ENCODE results near the gene AP1S1.
"Not testable (repeated sequence)": the region's sequence is repeated elsewhere in the genome, so short reads cannot be mapped to it uniquely, and the experiment has no call there.

Gene AP1S1
- total RNA-seq = 3.5 to 4.5 (median 4.5) reads per million in 3 donors

DNA sequence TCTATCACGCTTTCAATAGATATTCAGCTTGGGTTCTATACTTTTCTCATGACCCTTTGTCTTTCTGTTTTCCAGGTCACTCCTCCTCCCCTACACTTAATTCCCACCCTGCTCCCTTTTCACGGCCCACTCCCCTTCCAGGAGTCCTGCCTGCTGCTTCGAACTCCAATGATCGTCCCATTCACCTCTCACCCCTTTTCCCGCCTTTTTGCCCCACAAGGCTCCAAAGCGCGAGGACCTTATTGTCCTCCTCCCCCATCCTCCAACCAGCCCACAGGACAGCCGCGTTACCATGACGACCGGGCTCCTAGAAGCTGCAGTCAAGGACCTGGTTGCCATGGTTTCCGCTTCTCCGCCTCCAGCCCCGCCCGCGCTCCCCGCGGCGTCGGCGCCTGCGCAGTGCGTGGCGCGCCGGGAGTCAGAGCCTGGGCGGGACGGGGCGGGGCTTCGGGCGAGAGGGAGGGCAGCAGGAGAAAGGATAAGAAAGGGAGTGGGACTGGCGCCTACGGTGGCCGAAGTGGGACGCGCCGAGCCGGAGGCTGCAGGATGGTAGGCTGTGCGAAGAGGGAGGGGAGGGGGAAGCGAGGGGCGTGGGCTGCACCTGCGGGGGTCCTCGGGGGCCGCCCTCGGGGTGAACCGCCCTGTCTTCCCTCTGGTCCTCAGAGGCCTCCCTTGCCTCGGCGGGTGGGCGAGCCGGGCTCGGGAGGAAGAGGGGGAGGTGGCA, at the start of gene AP1S1:
AP1S1 (plus strand) TSS at position 508 of the 724 bp plus-strand sequence; CDS start at position 547, 39 bp downstream.
- no peaks in the 10 kb centered on the region for H3K9me3 ChIP-seq (ENCODE audit: control insufficient read depth, low read length)
- H3K27me3 ChIP-seq (replicated peaks; ENCODE audit: control insufficient read depth, insufficient read depth, low read length, poor library complexity, severe bottlenecking) = no peaks in the 10 kb centered on the region
- DNase-seq = peak; percentile 81 to 89 (median 86)
- H3K36me3 ChIP-seq (ENCODE audit: control insufficient read depth, insufficient read depth, low read length) = peaks cover 7% of the 10 kb centered on the region
- peaks cover 18% of the 10 kb centered on the region for H3K4me1 ChIP-seq (ENCODE audit: control insufficient read depth, insufficient read depth, low read length, poor library complexity, severe bottlenecking)
- peak within 1 kb of the TSS; percentile 3 for H3K27ac ChIP-seq (ENCODE audit: insufficient read depth, low read length, poor library complexity, severe bottlenecking)
- H3K4me3 ChIP-seq (ENCODE audit: insufficient read depth, low read depth, low read length, poor library complexity, severe bottlenecking) = peak within 1 kb of the TSS; percentile 61

DNA sequence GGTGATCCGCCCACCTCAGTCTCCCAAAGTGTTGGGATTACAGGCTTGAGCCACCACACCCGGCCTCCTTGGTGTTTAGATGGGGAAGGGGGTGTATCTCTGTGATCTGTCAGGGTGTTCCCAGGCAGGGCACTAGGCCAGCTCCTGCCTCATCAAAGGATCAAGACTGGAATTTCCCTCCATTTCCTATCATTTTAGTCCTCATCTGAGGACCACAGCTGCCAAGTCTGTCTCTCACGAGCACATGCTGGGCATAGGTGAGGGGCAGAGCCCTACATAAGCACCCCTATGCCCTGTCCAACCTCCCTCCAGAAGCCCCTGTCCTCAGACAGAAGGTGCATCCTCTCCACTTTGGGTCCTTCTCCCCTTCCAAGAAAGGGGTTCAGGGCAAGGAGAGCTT, 49.5 kb upstream of the AP1S1 start:
- DNase-seq = no peak
- Histone ChIP-seq H3K4me3 (ENCODE audit: insufficient read depth, low read depth, low read length, poor library complexity, severe bottlenecking) (no peak overlapping the region), H3K27ac (ENCODE audit: insufficient read depth, low read length, poor library complexity, severe bottlenecking) (no peak overlapping the region), H3K9me3 (ENCODE audit: control insufficient read depth, low read length) (no peaks in the 10 kb centered on the region), H3K36me3 (ENCODE audit: control insufficient read depth, insufficient read depth, low read length) (no peaks in the 10 kb centered on the region), H3K27me3 (replicated peaks; ENCODE audit: control insufficient read depth, insufficient read depth, low read length, poor library complexity, severe bottlenecking) (no peaks in the 10 kb centered on the region), H3K4me1 (ENCODE audit: control insufficient read depth, insufficient read depth, low read length, poor library complexity, severe bottlenecking) (no peaks in the 10 kb centered on the region)

GRCh38 chr7:101105248-101105647, 49.0 kb upstream of the AP1S1 start:
- not testable (repeated sequence) for H3K27ac ChIP-seq (ENCODE audit: insufficient read depth, low read length, poor library complexity, severe bottlenecking); H3K27me3 ChIP-seq (replicated peaks; ENCODE audit: control insufficient read depth, insufficient read depth, low read length, poor library complexity, severe bottlenecking); H3K9me3 ChIP-seq (ENCODE audit: control insufficient read depth, low read length); H3K4me3 ChIP-seq (ENCODE audit: insufficient read depth, low read depth, low read length, poor library complexity, severe bottlenecking); H3K4me1 ChIP-seq (ENCODE audit: control insufficient read depth, insufficient read depth, low read length, poor library complexity, severe bottlenecking); DNase-seq; H3K36me3 ChIP-seq (ENCODE audit: control insufficient read depth, insufficient read depth, low read length)

DNA sequence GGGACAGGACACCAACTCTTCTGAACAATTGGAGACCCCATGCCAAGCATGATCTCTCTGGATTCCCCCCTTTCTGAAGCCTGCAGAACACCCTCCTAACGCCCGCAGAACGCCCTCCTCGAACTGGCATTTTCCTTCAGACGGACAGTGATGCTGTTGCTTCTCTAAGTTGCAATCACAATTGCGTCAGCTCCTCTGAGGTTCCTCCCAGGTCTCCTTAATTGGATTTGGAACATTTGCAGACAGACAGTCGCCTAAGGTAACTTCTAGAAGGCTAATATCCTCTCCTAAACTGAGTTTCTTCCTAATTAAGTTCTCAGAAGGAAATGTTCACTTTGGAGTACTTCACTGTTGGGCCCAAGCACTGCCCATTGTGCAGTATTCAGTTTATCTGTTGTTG, 47.9 kb upstream of the AP1S1 start:
- Histone ChIP-seq H3K36me3 (ENCODE audit: control insufficient read depth, insufficient read depth, low read length) (no peaks in the 10 kb centered on the region), H3K4me3 (ENCODE audit: insufficient read depth, low read depth, low read length, poor library complexity, severe bottlenecking) (no peak overlapping the region), H3K27me3 (replicated peaks; ENCODE audit: control insufficient read depth, insufficient read depth, low read length, poor library complexity, severe bottlenecking) (no peaks in the 10 kb centered on the region), H3K4me1 (ENCODE audit: control insufficient read depth, insufficient read depth, low read length, poor library complexity, severe bottlenecking) (no peaks in the 10 kb centered on the region), H3K9me3 (ENCODE audit: control insufficient read depth, low read length) (no peaks in the 10 kb centered on the region), H3K27ac (ENCODE audit: insufficient read depth, low read length, poor library complexity, severe bottlenecking) (no peak overlapping the region)
- no peak for DNase-seq

- H3K27ac ChIP-seq (ENCODE audit: insufficient read depth, low read length, poor library complexity, severe bottlenecking) = no peak overlapping the region
- no peaks in the 10 kb centered on the region for H3K36me3 ChIP-seq (ENCODE audit: control insufficient read depth, insufficient read depth, low read length)
- H3K9me3 ChIP-seq (ENCODE audit: control insufficient read depth, low read length) = no peaks in the 10 kb centered on the region
- DNase-seq = no peak
- no peaks in the 10 kb centered on the region for H3K27me3 ChIP-seq (replicated peaks; ENCODE audit: control insufficient read depth, insufficient read depth, low read length, poor library complexity, severe bottlenecking)
- no peaks in the 10 kb centered on the region for H3K4me1 ChIP-seq (ENCODE audit: control insufficient read depth, insufficient read depth, low read length, poor library complexity, severe bottlenecking)
- no peak overlapping the region for H3K4me3 ChIP-seq (ENCODE audit: insufficient read depth, low read depth, low read length, poor library complexity, severe bottlenecking)
These were observed 45.9 kb upstream of the AP1S1 start for GRCh38 chr7:101108330-101108857.

DNA sequence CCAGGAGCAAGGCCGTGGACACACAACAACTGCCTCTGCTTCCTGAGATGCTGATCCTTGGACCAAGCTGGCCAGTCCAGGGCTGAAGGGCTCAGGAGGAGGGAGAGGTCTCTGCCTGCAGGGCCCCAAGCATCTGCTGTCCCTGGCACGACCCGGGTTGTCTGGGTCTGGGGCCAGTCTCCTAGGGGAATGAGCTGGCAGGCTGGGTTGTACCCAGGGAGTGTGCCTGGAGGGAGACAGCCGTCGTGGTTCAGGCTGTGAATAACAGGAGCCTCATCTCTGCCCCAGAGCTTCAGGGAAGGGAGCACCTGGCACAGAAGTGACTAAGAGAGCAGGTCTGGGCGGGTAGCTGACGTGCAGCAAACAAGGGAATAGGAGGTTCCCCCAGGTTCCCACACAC, 45.3 kb upstream of the AP1S1 start:
- Histone ChIP-seq H3K9me3 (ENCODE audit: control insufficient read depth, low read length) (no peaks in the 10 kb centered on the region), H3K4me3 (ENCODE audit: insufficient read depth, low read depth, low read length, poor library complexity, severe bottlenecking) (no peak overlapping the region), H3K36me3 (ENCODE audit: control insufficient read depth, insufficient read depth, low read length) (no peaks in the 10 kb centered on the region), H3K27ac (ENCODE audit: insufficient read depth, low read length, poor library complexity, severe bottlenecking) (no peak overlapping the region), H3K4me1 (ENCODE audit: control insufficient read depth, insufficient read depth, low read length, poor library complexity, severe bottlenecking) (no peaks in the 10 kb centered on the region), H3K27me3 (replicated peaks; ENCODE audit: control insufficient read depth, insufficient read depth, low read length, poor library complexity, severe bottlenecking) (no peaks in the 10 kb centered on the region)
- DNase-seq = no peak

DNA sequence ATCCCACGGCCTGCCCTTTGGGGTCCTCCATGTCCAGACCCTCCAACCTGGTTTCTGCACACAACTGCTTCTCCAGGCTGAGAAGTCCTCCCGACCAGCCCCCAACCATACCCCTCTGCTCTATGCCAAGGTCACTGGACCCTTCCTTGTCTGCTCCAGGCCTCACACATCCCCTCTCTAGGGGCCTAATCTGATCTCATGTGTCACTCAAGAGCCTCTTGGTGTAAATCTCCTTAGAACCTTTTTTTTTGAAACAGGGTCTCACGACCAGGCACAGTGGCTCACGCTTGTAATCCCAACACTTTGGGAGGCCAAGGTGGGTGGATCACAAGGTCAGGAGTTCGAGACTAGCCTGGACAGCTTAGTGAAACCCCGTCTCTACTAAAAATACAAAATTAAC, 44.9 kb upstream of the AP1S1 start:
- no peaks in the 10 kb centered on the region for H3K9me3 ChIP-seq (ENCODE audit: control insufficient read depth, low read length)
- no peak overlapping the region for H3K4me3 ChIP-seq (ENCODE audit: insufficient read depth, low read depth, low read length, poor library complexity, severe bottlenecking)
- no peaks in the 10 kb centered on the region for H3K27me3 ChIP-seq (replicated peaks; ENCODE audit: control insufficient read depth, insufficient read depth, low read length, poor library complexity, severe bottlenecking)
- DNase-seq = no peak
- H3K27ac ChIP-seq (ENCODE audit: insufficient read depth, low read length, poor library complexity, severe bottlenecking) = no peak overlapping the region
- no peaks in the 10 kb centered on the region for H3K36me3 ChIP-seq (ENCODE audit: control insufficient read depth, insufficient read depth, low read length)
- H3K4me1 ChIP-seq (ENCODE audit: control insufficient read depth, insufficient read depth, low read length, poor library complexity, severe bottlenecking) = no peaks in the 10 kb centered on the region

DNA sequence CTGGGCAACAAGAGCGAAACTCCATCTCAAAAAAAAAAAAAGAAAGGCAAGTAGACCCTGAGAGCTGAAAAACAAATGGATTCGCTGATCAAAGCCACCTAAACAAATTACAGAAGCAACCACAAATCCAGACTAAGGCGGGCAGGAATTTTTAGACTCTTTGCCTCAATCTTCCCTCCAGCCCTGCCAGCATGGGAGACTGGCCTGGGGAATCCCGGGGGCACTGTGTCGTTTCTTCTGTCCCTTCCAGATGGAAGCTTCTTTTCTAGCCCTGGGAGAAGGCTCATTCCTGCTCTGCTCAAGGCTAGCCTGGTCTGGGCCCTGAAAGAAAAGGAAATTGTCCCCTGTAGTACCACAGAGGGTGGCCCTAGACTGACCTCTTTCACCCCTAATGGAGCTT, 43.0 kb upstream of the AP1S1 start:
- DNase-seq = no peak
- Histone ChIP-seq H3K9me3 (ENCODE audit: control insufficient read depth, low read length) (no peaks in the 10 kb centered on the region), H3K27ac (ENCODE audit: insufficient read depth, low read length, poor library complexity, severe bottlenecking) (no peak overlapping the region), H3K4me3 (ENCODE audit: insufficient read depth, low read depth, low read length, poor library complexity, severe bottlenecking) (no peak overlapping the region), H3K27me3 (replicated peaks; ENCODE audit: control insufficient read depth, insufficient read depth, low read length, poor library complexity, severe bottlenecking) (no peaks in the 10 kb centered on the region), H3K36me3 (ENCODE audit: control insufficient read depth, insufficient read depth, low read length) (no peaks in the 10 kb centered on the region), H3K4me1 (ENCODE audit: control insufficient read depth, insufficient read depth, low read length, poor library complexity, severe bottlenecking) (no peaks in the 10 kb centered on the region)

DNA sequence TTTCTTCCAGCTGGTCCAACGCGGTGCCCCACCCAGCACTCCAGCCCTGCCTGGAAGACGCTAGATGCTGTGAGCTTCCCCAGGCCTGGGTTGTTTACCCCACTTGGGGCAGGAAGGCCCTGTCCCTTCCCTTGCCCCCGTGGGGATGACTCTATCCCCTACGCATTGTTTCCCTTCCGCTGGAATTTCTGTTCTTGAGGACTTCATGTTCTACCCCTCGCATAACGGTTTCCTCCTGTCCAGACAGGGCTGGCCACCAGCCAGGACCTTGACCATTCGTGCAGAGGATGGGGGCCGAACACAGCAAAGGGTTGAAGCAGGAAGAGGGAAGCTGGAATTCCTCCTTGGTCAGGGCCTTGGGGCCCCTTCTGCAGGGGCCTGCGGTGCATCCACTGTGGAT, 42.0 kb upstream of the AP1S1 start:
- Histone ChIP-seq H3K36me3 (ENCODE audit: control insufficient read depth, insufficient read depth, low read length) (no peaks in the 10 kb centered on the region), H3K27ac (ENCODE audit: insufficient read depth, low read length, poor library complexity, severe bottlenecking) (no peak overlapping the region), H3K4me3 (ENCODE audit: insufficient read depth, low read depth, low read length, poor library complexity, severe bottlenecking) (no peak overlapping the region), H3K9me3 (ENCODE audit: control insufficient read depth, low read length) (no peaks in the 10 kb centered on the region), H3K27me3 (replicated peaks; ENCODE audit: control insufficient read depth, insufficient read depth, low read length, poor library complexity, severe bottlenecking) (no peaks in the 10 kb centered on the region), H3K4me1 (ENCODE audit: control insufficient read depth, insufficient read depth, low read length, poor library complexity, severe bottlenecking) (no peaks in the 10 kb centered on the region)
- no peak for DNase-seq

DNA sequence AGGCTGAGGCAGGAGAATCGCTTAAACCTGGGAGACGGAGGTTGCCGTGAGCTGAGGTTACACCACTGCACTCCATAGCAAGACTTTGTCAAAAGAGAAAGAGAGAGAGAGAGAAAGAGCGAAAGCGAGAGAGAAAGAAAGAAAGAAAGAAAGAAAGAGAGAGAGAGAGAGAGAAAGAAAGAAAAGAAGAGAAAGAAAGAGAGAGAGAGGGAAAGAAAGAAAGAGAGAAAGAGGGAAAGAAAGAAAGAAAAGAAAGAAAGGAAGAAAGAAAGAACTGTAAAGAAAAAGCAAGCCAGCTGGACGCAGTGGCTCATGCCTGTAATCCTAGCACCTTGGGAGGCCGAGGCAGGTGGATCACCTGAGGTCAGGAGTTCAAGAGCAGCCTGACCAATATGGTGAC, 41.1 kb upstream of the AP1S1 start:
- H3K27me3 ChIP-seq (replicated peaks; ENCODE audit: control insufficient read depth, insufficient read depth, low read length, poor library complexity, severe bottlenecking); H3K36me3 ChIP-seq (ENCODE audit: control insufficient read depth, insufficient read depth, low read length); H3K4me1 ChIP-seq (ENCODE audit: control insufficient read depth, insufficient read depth, low read length, poor library complexity, severe bottlenecking); H3K27ac ChIP-seq (ENCODE audit: insufficient read depth, low read length, poor library complexity, severe bottlenecking); DNase-seq; H3K4me3 ChIP-seq (ENCODE audit: insufficient read depth, low read depth, low read length, poor library complexity, severe bottlenecking); H3K9me3 ChIP-seq (ENCODE audit: control insufficient read depth, low read length): not testable (repeated sequence)
